Mesothelial cell of epicardium (in vitro differentiated cells): ENCODE data around the gene WASF1. TPM values are rescaled to one million over a fixed set of nuclear protein-coding genes. Genes with fewer than 3 reads are reported as not detected.
A peak's percentile ranks its signal among the peaks of the same experiment; 100 is the strongest.

Experiments
- DNase-seq, 2 experiments: peaks; one replicate each; pipeline ENCODE4 v3.0.0; 2021; ENCODE audit warnings: low spot score in 2 of 2; ENCODE audit not compliant: unreplicated experiment in 2 of 2
- H3K27ac Mint-ChIP-seq: 2 replicates; pipeline ENCODE4 v1.8.0; 2021; ENCODE audit warnings: mixed read lengths
- H3K27me3 Mint-ChIP-seq: 2 replicates; pipeline ENCODE4 v1.8.0; 2021; ENCODE audit warnings: low read depth, mixed read lengths
- H3K36me3 Mint-ChIP-seq: 2 replicates; pipeline ENCODE4 v1.8.0; 2021; ENCODE audit warnings: mixed read lengths
- H3K4me1 Mint-ChIP-seq: 2 replicates; pipeline ENCODE4 v1.8.0; 2021; ENCODE audit warnings: mixed read lengths
- H3K4me3 Mint-ChIP-seq: 2 replicates; pipeline ENCODE4 v1.8.0; 2021; ENCODE audit warnings: mild to moderate bottlenecking, moderate library complexity, mixed read lengths
- H3K9me3 Mint-ChIP-seq: 2 replicates; pipeline ENCODE4 v1.8.0; 2021; ENCODE audit warnings: mixed read lengths
- CTCF ChIP-seq: fragments of 200-600 bp; sonication (generic); IDR thresholded peaks from one replicate; pipeline ENCODE4 v1.5.0; 2021; ENCODE audit warnings: antibody characterized with exemption; ENCODE audit not compliant: unreplicated experiment
- total RNA-seq: library from RNA; stranded (reverse); gene quantifications from 3 replicates; pipeline ENCODE4 v1.2.1, GENCODE V29; 2021

Gene WASF1
- total RNA-seq, 1 donor from 2014 or later = 73.0 TPM

GRCh38 chr6:110183292-110183885, 3.9 kb upstream of the WASF1 start:
- Mint-ChIP-seq H3K9me3 (no peaks in the 10 kb centered on the region), H3K27ac (no peak overlapping the region), H3K36me3 (no peaks in the 10 kb centered on the region), H3K4me1 (peaks cover 4% of the 10 kb centered on the region), H3K27me3 (no peaks in the 10 kb centered on the region), H3K4me3 (no peak overlapping the region)
- no peak for TF ChIP-seq CTCF
- no peak for DNase-seq

- no peak for TF ChIP-seq CTCF
- Mint-ChIP-seq H3K36me3 (no peaks in the 10 kb centered on the region), H3K27me3 (no peaks in the 10 kb centered on the region), H3K9me3 (no peaks in the 10 kb centered on the region), H3K27ac (no peak overlapping the region), H3K4me3 (no peak overlapping the region), H3K4me1 (peaks cover 10% of the 10 kb centered on the region)
- no peak for DNase-seq
These were observed 1.9 kb upstream of the WASF1 start for GRCh38 chr6:110181131-110182030.

GRCh38 chr6:110180228-110181008, 948 bp upstream of the WASF1 start, which contains the start of gene CDC40:
CDC40 (plus strand) TSS chr6:110180427; CDS start chr6:110180445, 18 bp downstream.
- H3K36me3 Mint-ChIP-seq = no peaks in the 10 kb centered on the region
- H3K27ac Mint-ChIP-seq = peak within 1 kb of the TSS; percentile 70
- DNase-seq = peak in 1 of 2 experiments; percentile 60
- H3K4me1 Mint-ChIP-seq = peaks cover 12% of the 10 kb centered on the region
- H3K9me3 Mint-ChIP-seq = no peaks in the 10 kb centered on the region
- no peak within 1 kb of the TSS for H3K4me3 Mint-ChIP-seq
- no peak for TF ChIP-seq CTCF
- H3K27me3 Mint-ChIP-seq = no peaks in the 10 kb centered on the region

GRCh38 chr6:110178626-110179405, 654 bp downstream of the WASF1 start:
- DNase-seq = peak; percentile 29 to 68
- H3K27me3 Mint-ChIP-seq = no peaks in the 10 kb centered on the region
- H3K4me1 Mint-ChIP-seq = peaks cover 20% of the 10 kb centered on the region
- no peak for TF ChIP-seq CTCF
- H3K27ac Mint-ChIP-seq = peak overlapping the region; percentile 70
- H3K4me3 Mint-ChIP-seq = peak overlapping the region; percentile 75
- H3K9me3 Mint-ChIP-seq = no peaks in the 10 kb centered on the region
- no peaks in the 10 kb centered on the region for H3K36me3 Mint-ChIP-seq

GRCh38 chr6:110173506-110174132, 5.9 kb downstream of the WASF1 start:
- Mint-ChIP-seq H3K9me3 (no peaks in the 10 kb centered on the region), H3K4me3 (no peak overlapping the region), H3K4me1 (peaks cover 20% of the 10 kb centered on the region), H3K27ac (no peak overlapping the region), H3K27me3 (no peaks in the 10 kb centered on the region), H3K36me3 (peaks cover 3% of the 10 kb centered on the region)
- TF ChIP-seq CTCF = no peak
- DNase-seq = no peak
